ENCODE results near the gene FBXW8. TPM values are rescaled to one million over a fixed set of nuclear protein-coding genes. Genes with fewer than 3 reads are reported as not detected.

The FBXW8 gene
- total RNA-seq, 1 donor from 2014 or later: 5.5 TPM

- ATAC-seq (ENCODE audit: poor library complexity) (no peak), DNase-seq (peak; percentile 36)
- intact Hi-C loops (cut with DNase I): no loop called here
Observed at GRCh38 chr12:117040496-117040895, 129.7 kb downstream of the FBXW8 start.

- intact Hi-C loops (cut with DNase I): no loop called here
- DNase-seq (no peak), ATAC-seq (ENCODE audit: poor library complexity) (no peak)
Observed at GRCh38 chr12:117041798-117042170, 131.0 kb downstream of the FBXW8 start.

GRCh38 chr12:117042171-117042842 lies 131.6 kb downstream of the FBXW8 start:
- ATAC-seq (ENCODE audit: poor library complexity): peak; percentile 64
- intact Hi-C loops (cut with DNase I): no loop called here
- no peak for DNase-seq

GRCh38 chr12:117042862-117043261 lies 132.1 kb downstream of the FBXW8 start:
- DNase-seq (no peak), ATAC-seq (ENCODE audit: poor library complexity) (no peak)
- intact Hi-C loops (cut with DNase I): no loop called here

GRCh38 chr12:117044311-117044710 lies 133.6 kb downstream of the FBXW8 start:
- DNase-seq (no peak), ATAC-seq (ENCODE audit: poor library complexity) (no peak)
- intact Hi-C loops (cut with DNase I): no loop called here

- no peak for ATAC-seq (ENCODE audit: poor library complexity)
- intact Hi-C loops (cut with DNase I): no loop called here
- no peak for DNase-seq
Observed at GRCh38 chr12:117044790-117045159, 134.0 kb downstream of the FBXW8 start.

GRCh38 chr12:117045160-117046010 lies 134.6 kb downstream of the FBXW8 start:
- intact Hi-C loops (cut with DNase I): no loop called here
- no peak for ATAC-seq (ENCODE audit: poor library complexity)
- no peak for DNase-seq

GRCh38 chr12:117046011-117046369 lies 135.2 kb downstream of the FBXW8 start:
- no peak for DNase-seq
- intact Hi-C loops (cut with DNase I): no loop called here
- ATAC-seq (ENCODE audit: poor library complexity): no peak

GRCh38 chr12:117046425-117046824 lies 135.7 kb downstream of the FBXW8 start:
- intact Hi-C loops (cut with DNase I): no loop called here
- ATAC-seq (ENCODE audit: poor library complexity) (no peak), DNase-seq (no peak)

GRCh38 chr12:117046861-117047530 lies 136.2 kb downstream of the FBXW8 start:
- intact Hi-C loops (cut with DNase I): no loop called here

GRCh38 chr12:117047810-117048584 lies 137.2 kb downstream of the FBXW8 start:
- DNase-seq: peak; percentile 73
- peak; percentile 23 for ATAC-seq (ENCODE audit: poor library complexity)
- intact Hi-C loops (cut with DNase I): no loop called here

More at GRCh38 chr12:117046861-117047530, 136.2 kb downstream of the FBXW8 start:
- ATAC-seq (ENCODE audit: poor library complexity) (no peak), DNase-seq (no peak)

GRCh38 chr12:117048585-117048904 lies 137.8 kb downstream of the FBXW8 start:
- ATAC-seq (ENCODE audit: poor library complexity): no peak
- no peak for DNase-seq
- intact Hi-C loops (cut with DNase I): no loop called here

GRCh38 chr12:117049295-117049694 lies 138.5 kb downstream of the FBXW8 start:
- intact Hi-C loops (cut with DNase I): no loop called here
- no peak for DNase-seq
- peak; percentile 6 for ATAC-seq (ENCODE audit: poor library complexity)

- intact Hi-C loops (cut with DNase I): no loop called here
- DNase-seq (no peak), ATAC-seq (ENCODE audit: poor library complexity) (peak; percentile 13)
Observed at GRCh38 chr12:117050060-117050459, 139.3 kb downstream of the FBXW8 start.

GRCh38 chr12:117051380-117051779 lies 140.6 kb downstream of the FBXW8 start:
- DNase-seq (no peak), ATAC-seq (ENCODE audit: poor library complexity) (peak; percentile 52)
- intact Hi-C loops (cut with DNase I): no loop called here

GRCh38 chr12:117052386-117053049 lies 141.8 kb downstream of the FBXW8 start:
- intact Hi-C loops (cut with DNase I): no loop called here
- DNase-seq: no peak
- peak; percentile 18 for ATAC-seq (ENCODE audit: poor library complexity)

GRCh38 chr12:117053050-117053400 lies 142.3 kb downstream of the FBXW8 start:
- intact Hi-C loops (cut with DNase I): no loop called here
- ATAC-seq (ENCODE audit: poor library complexity) (no peak), DNase-seq (no peak)

GRCh38 chr12:117053597-117054201 lies 142.9 kb downstream of the FBXW8 start:
- no peak for ATAC-seq (ENCODE audit: poor library complexity)
- DNase-seq: no peak
- intact Hi-C loops (cut with DNase I): no loop called here

Measured in Right ventricle myocardium superior (tissue), 1 donor.